GM19468 (cell line): Measurements from ENCODE around the gene RAD54L2.
"Not testable (repeated sequence)": the region's sequence is repeated elsewhere in the genome, so short reads cannot be mapped to it uniquely, and the experiment has no call there.

Source experiments
- ATAC-seq: cut with Tn5 transposase; IDR thresholded peaks from one replicate; pipeline ENCODE4 v1.9.1; 2021; ENCODE audit warnings: mild to moderate bottlenecking, moderate library complexity, moderate number of reproducible peaks; ENCODE audit not compliant: unreplicated experiment; ENCODE audit errors: extremely low read depth

The RAD54L2 gene, protein sequence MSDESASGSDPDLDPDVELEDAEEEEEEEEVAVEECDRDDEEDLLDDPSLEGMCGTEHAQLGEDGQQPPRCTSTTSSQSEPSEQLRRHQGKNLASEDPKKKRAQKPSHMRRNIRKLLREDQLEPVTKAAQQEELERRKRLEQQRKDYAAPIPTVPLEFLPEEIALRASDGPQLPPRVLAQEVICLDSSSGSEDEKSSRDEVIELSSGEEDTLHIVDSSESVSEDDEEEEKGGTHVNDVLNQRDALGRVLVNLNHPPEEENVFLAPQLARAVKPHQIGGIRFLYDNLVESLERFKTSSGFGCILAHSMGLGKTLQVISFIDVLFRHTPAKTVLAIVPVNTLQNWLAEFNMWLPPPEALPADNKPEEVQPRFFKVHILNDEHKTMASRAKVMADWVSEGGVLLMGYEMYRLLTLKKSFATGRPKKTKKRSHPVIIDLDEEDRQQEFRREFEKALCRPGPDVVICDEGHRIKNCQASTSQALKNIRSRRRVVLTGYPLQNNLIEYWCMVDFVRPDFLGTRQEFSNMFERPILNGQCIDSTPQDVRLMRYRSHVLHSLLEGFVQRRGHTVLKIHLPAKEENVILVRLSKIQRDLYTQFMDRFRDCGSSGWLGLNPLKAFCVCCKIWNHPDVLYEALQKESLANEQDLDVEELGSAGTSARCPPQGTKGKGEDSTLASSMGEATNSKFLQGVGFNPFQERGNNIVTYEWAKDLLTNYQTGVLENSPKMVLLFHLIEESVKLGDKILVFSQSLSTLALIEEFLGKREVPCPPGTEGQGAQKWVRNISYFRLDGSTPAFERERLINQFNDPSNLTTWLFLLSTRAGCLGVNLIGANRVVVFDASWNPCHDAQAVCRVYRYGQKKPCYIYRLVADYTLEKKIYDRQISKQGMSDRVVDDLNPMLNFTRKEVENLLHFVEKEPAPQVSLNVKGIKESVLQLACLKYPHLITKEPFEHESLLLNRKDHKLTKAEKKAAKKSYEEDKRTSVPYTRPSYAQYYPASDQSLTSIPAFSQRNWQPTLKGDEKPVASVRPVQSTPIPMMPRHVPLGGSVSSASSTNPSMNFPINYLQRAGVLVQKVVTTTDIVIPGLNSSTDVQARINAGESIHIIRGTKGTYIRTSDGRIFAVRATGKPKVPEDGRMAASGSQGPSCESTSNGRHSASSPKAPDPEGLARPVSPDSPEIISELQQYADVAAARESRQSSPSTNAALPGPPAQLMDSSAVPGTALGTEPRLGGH (N-terminal part only)

DNA sequence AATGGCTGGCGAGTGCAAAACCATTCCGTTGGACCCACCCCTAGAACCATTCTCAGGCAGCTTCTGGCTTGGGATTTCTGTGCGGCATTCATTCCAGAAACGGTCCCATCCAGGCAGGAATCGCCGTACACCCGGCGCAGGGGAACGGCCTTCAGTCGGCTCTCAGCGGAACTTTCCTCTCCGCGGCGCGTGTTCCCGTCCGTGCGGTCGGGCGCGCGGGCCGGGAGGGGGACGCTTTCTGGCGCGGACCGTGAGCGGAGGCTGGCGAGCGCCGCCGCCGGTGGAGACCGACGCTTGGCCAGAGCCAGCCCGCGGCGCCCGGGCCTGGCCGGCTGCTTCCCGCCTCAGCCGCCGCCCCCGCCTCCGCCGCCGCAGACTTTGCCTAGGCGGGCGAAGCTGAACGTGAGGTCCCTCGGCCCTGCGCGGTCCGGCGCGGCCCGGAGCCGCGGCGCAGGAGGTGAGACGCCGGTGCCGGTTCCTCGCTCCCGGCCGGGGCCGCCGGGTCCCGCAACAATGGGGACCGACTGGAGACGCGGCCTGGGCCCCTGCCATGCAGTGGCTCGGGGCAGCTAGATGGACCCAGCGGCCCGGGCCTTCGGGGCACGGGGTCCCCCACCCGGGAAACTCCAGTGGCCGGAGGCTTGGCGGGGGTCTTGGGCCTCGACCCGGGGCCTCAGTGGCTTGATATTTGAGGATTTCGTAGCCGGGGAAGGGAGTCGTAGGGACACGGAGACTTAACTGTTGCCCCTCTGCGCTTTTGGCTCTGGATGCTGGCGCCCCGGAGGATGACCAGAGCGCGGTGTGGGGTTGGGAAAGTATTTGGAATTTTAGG, at the start of gene RAD54L2:
TSS of gene RAD54L2 (plus strand) at position 261 of the 832 bp plus-strand sequence. CDS start 51,702 bp downstream, outside the sequence.
- ATAC-seq: peak; percentile 40

DNA sequence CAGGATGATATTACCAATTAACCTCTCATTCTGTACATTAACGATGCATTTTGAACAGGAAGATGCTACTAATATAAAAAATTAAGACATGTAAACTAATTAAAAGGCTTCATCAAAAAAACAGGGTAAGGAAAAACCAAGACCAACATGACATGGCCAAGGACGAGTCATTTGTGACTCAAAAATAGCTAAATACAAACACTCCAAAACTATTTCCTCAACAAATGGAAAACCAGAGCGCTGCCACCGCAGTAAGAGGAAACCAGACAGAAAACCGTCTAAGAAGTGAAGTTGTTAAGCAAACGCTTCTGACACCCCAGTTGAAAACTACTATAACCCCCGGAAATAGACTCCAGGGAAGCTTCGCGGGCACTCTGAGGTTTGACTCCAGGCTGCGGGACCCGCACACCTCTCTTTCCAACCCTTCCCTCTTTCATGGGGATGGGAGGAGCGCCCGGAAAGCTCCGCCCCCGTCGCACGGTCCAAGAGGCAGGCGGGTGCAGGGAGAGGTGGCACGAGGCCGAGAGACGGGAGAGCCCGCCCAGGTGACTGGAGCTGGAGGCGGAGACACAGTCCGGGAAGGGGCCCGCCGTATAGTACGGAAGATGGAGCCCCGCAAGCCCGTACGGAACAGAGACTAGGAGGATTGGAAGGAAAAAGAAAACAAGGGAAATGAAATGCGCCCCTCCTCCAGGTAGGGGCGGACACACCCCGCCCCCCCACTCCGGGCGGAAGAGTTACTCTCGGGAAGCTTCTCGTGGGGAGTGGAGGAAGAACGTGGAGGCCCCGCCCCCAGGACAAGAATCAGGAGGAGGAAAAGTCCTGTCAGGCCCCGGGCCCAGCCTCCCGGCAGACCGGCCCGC, 39.4 kb upstream of the RAD54L2 start:
- peak; percentile 34 for ATAC-seq

DNA sequence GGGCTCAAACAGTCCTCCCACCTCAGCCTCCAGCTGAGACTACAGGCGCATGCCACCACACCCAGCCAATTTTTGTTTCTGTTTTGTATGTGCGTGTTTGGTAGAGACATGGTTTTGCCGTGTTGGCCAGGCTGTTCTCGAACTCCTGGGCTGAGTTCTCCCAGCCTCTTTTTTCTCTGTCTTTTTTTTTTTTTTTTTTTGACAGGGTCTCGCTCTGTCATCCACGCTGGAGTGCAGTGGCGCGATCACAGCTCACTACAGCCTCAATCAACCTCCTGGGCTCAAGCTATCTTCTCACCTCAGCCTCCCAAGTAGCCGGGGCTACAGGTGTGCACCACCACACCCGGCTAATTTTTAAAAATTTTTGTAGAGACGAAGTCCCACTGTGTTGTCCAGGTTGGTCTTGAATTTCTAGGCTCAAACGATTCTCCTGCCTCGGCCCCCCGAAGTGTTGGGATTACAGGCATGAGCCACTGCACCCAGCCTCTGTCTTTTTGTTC, 37.8 kb upstream of the RAD54L2 start:
- ATAC-seq: no peak

DNA sequence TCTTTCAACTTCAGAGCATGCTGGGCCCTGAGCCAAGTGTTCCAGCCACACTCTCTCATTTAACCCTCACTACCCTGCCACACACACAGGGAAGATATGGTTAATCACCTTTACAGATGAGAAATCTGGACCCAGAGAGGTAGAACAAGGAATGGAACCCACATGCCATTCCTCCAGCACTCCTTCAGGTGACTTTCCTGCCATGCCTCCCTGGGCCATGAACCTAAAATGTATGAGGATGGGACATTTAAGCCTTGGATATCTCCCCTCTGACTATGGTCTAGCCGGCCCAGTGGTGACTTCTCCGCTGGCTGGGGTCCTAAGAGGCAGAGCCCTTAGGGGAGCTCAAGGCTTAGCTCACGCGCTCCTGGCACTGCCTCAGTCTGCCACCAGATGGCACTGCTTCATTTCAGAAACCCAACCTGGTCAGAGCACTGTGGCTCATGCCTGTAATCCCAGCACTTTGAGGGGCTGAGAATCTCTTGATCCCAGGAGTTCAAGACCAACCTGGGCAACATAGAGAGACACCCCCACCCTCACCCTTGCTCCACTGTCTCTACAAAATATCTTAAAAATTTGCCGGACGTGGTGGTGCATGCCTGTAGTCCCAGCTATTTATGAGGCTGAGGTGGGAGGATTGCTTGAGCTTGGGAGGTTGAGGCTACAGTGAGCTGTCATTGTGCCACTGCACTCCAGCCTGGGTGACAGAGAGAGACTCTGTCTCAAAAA, 36.5 kb upstream of the RAD54L2 start:
- ATAC-seq: no peak

DNA sequence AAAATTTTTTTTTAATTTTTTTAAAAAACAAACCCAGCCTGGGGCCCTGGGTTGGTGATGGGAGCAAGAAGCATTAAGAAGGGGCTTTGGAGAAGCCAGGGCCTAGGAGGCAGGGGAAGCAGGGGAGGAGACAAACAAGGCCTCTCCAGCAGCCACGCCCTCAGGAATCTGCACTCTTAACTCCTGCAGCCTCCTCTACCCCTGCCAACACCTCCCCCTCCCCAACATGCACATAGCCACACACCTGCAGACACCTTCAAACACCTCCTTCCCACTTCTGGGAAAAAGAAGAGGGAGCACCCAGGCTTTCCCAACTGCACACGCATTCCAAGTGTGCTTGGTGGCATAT, 36.0 kb upstream of the RAD54L2 start:
- no peak for ATAC-seq

DNA sequence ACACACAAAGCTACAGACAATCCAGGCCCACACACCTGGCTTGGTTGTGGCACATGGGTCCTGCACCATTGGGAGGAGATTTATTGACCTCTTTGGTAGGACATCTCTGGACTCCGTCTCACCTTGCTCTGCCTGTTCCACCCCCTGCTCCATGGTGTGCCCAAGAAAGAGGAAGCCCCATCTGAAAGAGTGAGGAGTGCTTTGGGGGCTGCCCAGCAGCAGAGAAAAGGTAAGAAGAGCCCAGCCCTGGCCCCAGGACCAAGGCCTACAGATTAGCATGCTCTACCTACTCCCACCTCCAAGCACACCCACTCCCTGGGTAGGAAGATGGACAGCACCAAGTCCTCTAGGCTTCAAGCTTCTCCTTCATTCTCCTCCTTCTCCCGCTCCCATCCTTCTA, 35.5 kb upstream of the RAD54L2 start:
- ATAC-seq: no peak

DNA sequence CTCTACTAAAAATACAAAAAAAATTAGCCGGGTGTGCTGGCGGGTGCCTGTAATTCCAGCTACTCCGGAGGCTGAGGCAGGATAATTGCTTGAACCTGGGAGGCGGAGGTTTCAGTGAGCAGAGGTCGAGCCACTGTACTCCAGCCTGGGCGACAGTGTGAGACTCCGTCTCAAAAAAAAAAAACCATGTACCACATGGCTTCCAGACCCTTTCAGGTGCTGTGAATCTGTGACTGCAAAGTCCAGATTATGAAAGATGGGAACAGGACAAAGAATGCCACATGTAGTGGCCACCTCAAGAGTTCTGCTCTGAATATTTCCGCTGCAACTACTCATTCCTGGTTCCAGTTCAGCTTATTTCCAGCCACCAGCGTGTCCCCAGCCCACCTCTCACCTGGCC, 30.3 kb upstream of the RAD54L2 start:
- no peak for ATAC-seq

DNA sequence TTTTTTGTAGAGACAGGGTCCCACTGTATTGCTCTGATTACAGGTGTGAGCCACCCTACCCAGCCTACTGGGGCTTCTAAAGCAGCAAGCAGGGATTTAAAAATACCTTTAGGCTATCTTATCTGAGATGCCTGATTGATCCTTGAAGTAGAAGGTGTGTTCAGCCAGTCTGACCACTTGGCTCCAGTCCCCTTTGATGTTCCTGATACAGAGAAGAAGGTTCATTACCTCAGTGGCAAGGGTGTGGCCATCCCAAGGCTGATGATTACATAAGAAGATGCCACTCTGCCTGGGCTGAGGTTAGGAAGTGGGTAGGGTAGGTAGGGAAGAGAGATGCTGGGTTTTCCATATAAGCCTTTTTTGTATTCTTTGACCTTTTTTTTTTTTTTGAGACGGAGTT, 27.5 kb upstream of the RAD54L2 start:
- ATAC-seq: no peak

DNA sequence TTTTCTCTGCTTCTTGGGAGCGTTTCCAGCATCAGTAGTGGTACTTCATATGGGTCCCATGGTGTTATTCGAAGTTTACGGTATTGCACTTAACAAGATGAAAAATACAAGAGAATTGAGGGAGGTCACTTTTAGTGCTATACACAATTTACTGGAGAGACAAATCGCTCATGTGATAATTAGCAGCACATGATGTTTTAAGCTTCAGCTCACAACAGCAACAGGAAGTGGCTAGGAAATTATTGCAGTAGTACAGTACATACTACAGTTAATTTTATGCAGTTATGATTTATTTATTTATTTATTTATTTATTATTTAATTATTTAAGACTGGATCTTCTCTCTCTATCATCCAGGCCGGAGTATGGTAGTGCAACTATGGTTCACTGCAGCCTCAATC, 24.3 kb upstream of the RAD54L2 start:
- no peak for ATAC-seq

DNA sequence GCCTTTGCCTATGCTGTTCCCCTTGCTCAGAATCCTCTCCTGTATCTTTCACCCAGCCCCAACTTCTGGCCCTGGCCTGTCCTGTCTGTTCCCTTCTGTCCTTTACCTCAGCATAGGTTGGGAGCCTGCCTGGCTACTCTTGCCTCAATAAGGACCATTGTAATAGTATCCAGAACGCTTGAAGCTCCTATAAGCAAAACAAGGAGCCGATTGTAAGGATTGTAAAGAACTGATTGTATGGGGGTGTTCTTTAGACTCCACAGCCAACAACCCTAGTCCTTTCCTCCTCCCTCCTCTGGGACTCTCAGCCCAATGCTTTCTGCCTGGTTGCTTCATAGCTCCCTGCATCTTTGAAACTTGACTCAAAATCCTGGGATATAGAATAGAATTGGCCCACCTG, 18.7 kb upstream of the RAD54L2 start:
- ATAC-seq: no peak

DNA sequence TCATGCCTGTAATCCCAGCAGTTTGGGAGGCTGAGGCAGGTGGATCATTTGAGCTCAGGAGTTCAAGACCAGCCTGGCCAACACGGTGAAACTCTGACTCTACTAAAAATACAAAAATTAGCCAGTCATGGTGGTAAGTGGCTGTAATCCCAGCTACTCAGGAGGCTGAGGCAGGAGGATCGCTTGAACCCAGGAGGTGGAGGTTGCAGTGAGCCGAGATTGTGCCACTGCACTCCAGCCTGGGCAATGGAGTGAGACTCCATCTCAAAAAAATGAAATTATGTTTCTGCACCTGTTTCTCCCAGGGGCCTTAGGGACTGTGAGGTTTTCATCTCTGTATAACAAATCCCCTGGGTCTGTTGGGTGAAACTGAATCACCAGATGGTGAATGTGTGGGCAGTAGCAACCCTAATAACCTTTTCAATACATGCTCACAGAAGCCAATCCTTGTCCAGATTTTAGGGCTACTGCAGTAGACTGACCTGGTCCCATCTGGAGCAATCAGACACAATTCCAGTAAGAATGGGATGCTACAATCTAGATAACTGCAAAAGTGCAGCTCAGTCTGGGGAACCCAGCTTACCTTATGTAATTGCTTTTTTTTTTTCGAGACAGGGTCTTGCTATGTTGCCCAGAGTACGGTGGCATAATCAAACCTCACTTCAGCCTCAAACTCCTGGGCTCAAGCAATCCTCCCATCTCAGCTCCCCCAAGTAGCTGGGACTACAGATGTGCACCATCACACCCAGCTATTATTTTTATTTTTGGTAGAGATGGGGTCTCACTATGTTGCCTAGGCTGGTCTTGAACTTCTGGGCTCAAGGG, 17.4 kb upstream of the RAD54L2 start:
- ATAC-seq: not testable (repeated sequence)

DNA sequence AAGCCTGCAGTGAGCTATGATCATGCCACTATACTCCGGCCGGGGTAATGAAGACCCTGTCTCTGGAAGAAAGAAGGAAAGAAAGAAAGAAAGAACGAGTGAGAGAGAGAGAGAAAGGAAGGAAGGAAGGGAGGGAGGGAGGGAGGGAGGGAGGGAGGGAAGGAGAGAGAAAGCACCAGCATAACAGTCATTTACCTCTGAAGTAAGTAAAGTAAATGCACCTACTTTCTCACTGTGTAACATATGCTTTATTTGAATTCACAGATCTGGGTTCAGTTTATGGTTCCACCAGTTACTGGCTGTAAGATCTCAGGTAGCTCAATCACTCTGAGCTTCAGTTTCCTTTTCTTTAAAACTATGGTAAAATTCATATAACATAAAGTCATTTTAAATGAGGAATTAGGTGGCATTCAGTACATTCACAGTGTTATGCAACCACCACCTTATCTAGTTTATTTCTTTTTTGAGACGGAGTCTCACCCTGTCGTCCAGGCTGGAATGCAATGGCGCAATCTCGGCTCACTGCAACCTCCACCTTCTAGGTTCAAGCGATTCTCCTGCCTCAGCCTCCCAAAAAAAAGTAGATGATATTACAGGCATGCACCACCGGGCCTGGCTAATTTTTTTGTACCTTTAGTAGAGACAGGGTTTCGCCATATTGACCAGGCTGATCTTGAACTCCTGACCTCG, 16.1 kb upstream of the RAD54L2 start:
- no peak for ATAC-seq

DNA sequence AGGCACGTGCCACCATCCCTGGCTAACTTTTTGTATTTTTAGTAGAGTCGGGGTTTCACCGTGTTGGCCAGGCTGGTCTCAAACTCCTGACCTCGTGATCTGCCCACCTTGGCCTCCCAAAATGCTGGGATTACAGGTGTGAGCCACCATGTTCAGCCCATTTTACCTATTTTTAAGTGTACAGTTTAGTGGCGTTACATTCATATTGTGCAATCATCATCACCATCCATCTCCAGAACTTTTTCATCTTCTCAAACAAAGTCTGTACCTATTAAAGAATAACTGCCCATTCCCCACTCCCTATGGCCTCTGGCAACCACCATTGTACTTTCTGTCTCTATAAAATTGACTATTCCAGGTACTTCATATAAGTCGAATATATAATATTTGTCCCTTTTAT, 13.6 kb upstream of the RAD54L2 start:
- ATAC-seq: not testable (repeated sequence)

DNA sequence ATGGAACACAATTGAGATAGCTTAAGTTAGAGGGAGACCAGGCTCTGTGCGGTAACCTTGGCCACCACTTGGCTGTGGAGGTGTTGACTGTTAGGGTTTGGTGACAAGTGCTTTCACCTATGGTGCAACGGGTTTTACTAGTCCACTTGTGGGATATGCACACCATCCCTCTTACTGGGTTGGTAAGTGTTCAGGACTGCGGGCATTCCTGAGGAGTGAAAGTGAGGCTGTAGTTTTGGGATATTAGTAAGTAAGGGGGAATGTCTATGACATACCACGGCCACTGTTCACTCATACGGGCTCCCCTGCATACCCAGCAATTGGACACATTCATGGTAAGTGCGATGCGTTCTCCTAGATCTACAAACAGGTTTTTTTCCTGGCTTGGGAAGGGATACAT, 8.0 kb upstream of the RAD54L2 start:
- ATAC-seq: no peak

DNA sequence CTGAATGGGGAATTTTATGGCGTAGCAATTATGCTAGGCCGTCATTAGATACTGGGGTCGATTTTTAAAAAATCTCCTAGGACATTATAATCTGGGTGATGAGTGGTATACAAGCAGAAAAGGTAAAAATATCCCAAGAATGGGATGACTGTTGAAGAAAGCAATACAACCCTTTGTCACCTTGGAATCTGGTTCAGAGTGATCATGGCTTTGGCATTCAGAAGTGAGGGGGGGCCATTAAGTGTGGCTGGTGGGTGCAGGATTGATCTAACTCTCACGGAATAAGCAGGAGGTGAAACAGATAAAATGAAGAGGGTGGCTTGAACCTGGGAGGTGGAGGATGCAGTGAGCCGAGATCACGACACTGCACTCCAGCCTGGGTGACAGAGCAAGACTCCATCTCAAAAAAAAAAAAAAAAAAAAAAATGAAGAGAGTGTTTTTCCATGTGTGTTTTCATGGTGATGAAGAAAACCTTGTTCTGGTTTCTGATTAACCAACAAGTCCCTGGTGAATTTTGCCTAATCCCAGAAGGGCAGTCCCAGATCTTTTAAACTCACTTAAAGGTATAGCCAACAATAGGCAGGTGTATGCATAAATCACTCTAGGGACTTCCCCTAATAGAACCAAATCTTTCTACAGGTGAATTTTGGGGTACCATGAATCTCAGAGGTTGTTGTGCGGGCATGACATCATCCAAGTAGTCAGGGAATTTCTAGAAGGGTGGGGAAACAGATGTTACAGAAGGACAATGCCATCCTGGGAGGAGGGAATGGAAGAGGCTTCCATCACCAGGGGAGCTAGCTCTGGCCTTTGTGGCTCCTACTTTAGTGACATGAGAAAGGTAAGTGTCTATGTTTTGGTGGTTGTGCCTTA, 3.1 kb upstream of the RAD54L2 start:
- ATAC-seq: no peak

DNA sequence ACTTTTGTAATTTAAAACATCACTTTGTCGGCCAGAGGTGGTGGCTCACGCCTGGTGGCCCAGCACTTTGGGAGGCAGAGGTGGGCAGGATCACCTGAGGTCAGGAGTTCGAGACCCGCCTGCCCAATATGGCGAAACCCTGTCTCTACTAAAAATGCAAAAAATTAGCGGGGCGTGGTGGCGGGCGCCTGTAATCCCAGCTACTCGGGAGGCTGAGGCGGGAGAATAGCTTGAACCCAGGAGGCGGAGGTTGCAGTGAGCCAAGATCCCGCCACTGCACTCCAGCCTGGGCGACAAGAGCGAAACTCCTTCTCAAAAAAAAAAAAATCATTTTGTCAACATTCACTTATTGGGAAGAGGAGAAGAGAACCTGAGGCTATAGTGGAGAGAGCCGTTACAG, 888 bp upstream of the RAD54L2 start:
- ATAC-seq: not testable (repeated sequence)
